Activated naive CD4-positive, alpha-beta T cell treated with Interleukin-2 at 50 U/mL for 16 hours (primary cell): ENCODE data around the gene SLC2A6.

Source experiments
- DNase-seq: peaks from one replicate; pipeline ENCODE4 v3.0.0-alpha.2; 2020

Gene SLC2A6

DNA sequence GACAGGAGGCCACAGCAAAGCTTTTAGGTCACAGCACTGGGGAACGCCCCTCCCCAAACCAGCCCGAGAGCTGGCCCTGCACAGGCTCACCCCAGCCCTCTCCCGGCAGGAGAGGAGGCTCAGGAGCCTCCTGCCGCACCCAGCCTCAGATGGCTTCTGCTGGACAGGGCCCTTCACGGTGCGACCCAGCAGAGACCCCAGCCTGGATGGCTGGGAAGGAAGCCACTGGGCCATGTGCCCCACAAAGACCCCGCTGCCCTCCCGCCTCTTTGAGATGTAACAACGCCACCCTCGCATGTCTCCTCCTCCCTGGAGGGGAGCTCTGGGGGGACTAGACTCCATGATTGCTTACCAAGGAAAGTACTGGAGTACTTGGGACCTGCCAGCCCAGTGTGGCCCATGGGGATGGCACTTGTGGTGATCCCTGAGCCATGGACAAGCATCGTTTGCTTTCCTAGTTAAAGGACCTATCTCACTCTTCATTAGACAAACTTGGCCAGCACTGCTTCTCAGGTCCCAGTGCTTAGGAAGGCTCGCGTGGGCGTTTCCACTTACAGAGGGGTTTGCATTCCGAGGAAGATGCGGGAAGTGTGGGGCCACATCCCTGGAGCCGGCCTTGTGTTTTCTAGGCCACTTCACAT, 36.8 kb upstream of the SLC2A6 start:
- no peak for DNase-seq

DNA sequence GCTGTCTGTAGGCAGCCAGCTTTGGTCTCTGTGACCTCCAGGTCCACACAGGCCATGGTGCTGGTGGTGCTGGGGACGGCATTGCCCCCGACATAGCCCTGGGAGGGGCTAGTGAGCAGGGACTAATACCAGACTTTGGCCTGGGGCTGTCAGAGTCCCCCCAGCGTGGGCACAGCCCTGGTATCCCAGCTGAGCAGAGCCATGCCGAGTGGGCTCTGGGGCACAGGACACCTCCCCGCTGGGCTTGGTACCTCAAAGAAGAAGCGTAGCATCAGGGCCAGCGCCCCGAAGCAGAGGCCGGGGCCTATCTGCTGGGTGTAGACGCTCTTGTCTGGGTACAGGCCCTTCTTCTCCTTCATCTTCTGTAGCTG, 36.3 kb upstream of the SLC2A6 start:
- no peak for DNase-seq

DNA sequence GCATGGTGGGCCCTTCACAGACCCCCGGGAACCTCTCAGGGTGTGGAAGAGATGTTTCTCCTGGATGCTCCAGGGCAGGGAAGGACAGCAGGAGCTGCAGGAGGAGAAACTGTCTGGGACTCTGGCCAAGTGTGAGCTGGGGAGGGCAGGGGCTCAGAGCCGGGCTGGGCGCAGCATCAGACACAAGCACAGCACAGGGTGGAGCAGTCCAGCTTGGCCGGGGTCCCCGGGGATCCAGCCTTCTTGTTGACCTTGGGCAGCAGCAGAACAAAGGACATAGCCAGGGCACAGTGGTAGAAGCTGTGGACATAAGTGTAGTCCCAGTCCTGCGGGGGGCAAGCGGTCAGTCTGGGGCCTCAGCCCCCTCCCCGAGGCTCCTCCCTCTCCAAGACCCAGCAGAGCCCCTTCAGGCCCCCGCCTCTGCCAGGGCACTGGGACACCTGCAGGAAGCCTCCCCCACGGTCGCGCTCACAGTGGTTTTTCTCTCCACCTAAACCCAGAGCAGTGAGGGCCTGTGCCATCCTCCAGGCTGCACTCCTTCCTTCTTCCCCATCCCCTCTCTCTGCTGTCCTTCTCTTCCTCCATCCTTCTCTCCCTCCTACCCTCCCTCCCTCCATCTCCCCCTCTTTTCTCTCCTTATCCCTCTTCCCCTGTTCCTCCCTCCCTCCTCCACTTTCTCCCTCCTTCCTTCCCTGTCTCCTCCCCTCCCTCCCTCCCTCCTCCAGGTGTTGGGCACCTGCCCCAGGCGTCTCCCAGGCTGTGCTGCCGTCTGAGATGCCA, 35.8 kb upstream of the SLC2A6 start:
- DNase-seq: no peak

DNA sequence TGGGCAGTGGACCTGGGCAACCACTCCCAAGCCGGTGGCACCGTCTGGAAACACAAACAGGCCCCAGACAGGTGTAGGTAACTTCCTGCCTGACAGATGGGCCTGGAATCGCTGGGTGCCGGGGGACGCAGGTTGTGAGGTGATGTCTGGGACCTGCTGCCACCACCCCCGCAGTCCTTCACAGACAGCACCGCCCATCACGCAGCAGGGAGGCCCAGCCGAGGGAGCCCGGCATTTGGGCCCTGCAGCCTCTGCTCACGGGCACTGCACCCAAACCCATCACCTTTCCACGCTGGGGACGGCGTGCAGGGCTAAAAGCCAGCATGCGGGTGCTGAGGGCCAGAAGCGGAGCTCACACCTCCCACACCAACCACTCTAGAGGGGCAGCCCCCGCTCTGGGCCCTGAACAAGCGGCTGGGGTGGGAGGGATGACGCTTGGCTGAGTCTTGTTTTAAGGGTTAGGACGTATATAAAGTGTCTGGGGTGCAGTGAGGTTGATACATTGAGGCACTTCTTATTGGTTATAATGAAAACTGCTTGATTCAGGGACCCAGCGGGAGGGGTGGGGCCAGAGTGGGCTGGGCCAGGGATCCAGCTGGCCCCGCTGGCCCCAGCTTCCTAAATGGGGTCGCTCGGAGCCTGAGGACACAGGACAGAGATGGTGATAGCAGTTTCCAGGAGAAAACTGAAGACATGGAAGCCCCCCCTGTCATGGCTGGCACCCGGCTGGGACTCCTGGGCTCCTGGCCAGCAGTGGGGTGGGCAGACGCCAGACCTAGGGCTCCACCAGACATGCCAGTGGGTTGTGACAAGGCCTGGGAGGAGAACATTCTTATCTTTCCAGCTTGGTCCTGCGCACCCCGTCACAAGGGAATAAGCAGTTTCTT, 34.6 kb upstream of the SLC2A6 start:
- DNase-seq: no peak

DNA sequence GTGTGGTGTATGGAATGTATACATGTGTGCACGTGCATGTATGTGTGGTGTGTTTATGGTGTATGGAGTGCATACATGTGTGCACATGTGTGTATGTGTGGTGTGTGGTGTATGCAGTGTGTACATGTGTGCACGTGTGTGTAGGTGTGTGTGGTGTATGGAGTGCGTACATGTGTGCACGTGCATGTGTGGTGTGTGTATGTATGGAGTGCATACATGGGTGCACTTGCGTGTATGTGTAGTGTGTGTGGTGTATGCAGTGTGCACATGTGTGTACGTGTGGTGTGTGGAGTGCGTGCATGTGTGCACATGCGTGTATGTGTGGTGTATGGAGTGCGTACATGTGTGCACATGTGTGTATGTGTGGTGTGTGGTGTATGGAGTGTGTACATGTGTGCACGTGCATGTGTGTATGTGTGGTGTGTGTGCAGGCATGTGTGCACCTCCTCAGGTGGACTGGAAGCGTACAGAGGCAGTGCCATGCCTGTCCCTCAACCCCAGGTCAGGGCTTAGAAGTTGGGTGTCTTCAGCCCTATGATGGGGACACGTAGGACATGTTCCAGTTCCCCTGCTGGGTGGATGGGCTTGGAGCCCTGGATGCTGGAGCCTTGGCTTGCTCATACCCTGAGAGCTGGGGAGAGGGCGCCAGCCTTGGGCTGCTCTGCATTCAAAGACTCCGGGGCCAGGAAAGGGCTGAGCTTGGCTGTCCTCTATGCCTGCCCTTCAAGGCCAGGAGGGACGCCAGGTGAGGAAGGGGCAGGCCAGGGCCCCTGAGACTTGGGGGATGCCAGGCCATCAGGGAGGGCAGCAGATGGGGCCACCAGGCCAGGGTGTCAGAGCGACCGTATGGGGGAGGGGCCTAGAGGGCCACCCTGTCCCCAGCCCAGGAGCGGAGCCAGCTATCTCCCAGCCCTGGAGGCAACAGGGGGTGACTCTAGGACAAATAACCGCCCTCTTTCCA, 33.6 kb upstream of the SLC2A6 start:
- DNase-seq: no peak

DNA sequence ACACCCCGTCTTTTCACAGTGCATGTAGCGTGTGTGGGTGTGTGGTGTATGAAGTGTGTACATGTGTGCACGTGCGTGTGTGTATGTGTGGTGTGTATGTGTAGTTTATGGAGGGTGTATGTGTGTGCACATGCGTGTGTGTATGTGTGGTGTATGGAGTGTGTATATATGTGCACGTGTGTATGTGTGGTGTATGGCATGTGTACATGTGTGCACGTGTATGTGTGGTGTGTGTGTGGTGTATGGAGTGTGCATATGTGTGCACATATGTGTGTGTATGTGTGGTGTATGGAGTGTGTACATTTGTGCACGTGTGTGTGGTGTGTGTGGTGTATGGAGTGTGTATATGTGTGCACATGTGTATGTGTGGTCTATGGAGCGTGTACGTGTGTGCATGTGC, 32.7 kb upstream of the SLC2A6 start:
- DNase-seq: no peak

DNA sequence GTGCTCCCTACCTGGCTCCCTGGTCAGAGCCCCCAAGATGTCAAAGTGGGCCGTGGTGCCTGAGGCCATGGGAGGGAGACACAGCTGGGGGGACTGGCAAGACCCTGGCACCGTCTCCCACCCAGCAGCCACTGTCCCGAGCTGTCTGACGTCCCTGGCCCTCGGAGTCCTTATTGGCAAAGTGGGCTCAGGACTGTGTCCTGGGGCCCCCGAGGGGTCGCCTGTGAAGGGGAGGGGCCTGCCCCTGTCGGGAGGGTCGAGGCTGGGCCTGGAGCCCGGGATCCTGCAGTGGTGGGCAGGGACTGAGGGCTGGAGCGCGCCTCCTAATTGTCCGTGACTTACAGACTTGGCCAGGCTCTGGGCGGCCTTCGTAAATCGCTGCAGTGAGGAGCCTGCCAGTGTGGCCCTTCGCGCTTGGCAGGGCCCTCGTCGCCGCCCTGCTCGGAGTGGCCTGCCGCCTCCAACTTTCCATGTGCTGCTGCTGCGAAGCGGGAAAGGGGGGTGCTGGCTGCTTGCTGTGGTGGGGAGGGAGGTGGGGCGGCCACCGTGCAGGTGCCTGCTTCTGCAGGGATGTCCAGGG, 32.1 kb upstream of the SLC2A6 start:
- DNase-seq: no peak

DNA sequence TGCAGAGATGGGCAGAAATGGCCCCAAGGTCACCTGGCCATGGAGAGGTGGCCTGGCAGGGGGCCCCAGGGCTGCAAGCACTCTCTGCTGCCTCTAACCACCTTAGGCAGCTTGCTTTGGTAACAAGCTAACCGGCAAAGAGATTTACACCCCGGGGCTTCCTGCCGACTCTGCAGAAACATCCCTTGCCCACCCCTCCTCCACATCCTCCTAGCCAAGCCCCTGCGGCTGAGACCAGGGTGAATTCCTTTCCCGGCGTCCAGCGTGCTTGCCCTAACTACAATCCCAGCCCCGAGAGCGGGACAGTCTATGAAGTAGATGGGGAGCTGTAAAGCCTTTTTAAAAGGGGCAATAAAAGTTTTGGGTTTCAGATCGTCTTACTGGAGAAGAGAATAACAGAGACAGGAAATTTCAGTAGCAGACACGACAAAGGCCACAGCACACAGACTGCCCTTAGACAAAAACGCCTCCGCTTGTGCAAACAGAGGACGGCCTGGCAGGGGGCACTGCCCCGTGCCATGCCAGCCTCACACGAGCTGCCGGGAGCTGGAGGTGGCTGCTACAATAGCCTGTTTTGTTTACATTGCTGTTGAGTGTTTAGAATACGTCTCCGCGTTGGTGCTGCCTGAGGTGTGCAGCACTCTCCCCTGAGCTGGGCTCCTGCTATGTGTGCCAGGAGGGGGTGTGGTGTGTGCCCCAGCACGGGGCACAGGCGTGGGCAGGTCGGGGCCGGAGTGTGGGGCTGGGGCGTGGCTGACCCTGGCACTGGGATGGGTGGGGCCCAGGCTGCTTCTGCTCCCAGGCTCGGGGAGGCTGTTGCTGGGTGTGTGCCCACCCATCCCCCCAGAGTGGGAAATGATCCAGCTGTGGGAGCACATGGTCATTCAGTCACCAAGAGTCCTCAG, 30.5 kb upstream of the SLC2A6 start:
- DNase-seq: no peak

DNA sequence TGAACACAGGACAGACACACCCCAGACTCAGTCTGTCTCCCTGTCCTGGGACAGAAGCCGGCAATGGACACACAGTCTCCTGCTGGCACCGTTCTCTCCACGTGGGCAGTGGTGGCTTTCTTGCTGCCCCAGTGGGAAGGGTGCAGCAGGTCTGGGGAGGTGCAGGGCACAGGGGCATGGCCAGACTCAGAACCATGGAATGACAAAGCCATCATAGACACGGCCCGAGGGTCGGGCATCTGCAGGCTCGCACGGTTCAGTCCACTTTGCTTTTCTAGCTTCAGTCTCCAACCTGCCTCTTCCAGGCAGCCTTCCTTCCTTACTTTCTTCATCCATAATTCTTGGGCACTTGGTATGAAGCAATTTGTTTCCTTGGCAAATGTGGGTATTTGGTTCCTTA, 29.1 kb upstream of the SLC2A6 start:
- no peak for DNase-seq

DNA sequence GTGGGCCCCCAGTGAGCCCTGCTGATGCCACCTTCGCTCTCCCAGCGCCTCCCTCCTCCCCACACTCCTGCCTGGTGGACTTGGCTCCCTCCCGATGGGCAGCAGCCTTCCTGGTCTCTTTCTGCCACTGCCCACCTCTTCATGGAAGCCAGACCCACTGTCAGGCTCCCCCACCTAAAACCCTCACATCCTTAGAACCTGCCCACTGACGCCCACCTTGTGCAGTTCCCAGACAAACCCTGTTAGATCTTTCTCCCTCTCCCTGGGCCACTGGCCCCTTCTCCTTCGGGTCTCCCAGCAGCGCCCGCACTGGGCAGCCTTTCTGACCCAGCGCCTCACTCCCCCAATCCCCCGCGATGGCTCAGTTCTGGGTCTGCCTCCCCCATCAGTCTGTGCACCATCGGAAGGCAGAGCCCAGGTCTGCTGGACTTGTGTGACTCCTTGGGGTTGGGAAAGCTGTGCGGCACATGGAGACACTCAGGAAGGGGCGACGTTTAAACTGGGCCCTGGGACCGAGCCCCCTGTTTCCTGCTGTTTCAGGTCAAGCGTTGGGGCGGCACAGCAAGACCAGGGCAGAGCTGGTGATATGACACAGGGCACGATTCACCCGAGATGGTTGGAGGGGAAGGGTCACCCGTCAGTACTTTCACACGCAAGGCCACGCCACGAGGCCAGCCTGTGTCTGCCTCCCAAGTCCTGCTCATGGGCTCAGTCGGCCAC, 28.5 kb upstream of the SLC2A6 start:
- DNase-seq: no peak

DNA sequence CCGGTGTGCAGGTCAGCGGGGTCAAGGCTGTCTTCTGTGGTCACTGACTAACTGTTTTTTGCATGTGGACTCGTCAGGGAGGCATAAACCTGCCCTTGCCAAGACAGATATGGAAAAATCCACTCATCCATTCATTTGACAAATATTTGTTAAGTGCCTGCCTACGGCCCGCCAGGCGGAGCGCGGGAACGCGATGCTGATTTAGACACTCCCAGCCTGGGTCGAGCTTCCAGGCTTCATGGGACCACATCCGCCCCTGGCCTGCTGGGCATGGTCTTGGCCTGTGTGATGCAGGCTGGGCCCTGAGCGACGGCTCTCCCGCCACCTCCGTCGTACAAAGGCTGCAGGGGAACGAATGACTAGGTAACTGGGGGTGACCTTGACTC, 27.7 kb upstream of the SLC2A6 start:
- no peak for DNase-seq

DNA sequence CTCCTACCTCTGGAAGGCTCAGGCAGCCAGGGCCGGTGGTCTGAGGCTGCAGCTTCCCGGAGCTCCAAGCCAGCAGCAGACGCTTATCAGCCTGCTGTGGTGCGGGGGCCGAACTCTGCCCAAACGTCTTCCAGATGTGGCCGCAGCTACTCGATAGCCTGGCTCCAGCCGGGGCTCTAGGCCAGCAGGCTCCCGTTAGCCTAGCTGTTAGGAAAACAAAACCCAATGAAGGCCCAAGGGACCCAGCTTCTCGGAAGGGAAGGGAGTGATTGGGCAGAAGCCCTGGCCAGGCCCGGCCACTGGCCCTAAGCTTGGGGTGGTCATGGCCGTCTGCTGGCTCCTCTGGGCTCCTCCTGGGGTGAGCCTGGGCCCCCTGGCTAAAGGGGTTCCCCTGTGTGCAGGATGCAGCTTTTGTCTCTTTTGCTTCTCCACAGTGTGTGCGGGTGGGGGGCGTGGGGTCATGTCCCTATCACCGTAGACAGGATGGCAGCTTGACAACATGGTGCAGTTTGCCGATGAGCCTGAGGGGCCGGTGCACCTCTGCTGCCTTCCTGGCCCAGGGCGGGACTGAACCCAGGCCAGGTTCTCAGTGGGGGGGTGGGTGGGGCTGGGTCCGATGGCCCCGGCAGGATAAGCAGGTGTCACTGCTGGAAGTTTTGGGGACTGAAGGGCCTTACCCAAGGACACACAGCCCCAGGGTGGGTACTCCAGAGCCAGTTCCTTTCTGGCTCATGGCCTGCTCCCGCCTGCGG, 27.2 kb upstream of the SLC2A6 start:
- DNase-seq: no peak

DNA sequence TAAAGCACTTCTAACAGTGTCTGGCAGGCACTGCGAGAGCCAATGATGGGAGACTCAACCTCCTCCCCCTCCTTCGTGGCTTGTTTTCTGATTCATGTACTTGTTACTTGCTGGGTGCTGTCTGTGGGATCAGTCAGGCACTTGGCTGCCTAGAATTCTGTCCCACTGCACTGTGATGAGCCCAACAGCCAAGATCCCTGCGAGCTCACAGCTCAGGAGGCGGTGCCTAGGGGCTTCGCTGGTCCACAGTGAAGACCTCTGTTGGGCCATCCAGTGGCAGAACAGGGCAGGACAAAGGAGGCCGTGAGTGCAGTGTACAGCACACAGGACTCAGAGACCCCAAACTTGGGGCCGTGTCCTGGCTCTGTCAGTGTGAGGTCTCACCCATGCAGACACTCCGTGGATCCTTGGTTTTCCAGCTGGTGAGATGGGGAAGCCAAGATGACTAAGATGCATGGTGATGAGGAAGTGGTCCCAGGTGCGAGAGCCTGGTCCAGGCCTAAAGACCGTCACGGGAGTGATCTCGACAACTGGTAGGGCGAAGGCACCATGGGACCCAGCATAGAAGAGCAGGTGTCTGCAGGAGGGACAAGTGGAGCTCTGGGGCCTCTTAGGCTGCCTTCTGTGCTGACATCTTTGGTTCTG, 26.4 kb upstream of the SLC2A6 start:
- DNase-seq: no peak

DNA sequence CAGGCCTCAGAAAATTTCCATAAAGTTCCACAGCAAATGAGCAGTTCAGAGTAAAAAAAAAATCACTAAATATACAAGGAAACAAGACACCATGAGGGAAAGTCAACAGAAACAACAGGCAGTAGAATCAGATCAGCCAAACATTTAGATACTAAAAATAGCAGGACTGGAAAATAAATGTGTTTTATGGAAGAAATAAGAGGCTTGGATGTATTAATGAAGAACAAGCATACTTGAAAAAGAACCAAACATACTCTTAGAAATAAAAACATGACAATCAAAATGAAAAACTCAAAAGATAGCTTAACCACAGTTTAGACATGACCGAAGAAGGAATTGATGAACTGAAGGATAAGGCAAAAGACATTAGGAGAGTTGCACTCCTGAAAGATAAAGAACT, 23.2 kb upstream of the SLC2A6 start:
- DNase-seq: no peak

DNA sequence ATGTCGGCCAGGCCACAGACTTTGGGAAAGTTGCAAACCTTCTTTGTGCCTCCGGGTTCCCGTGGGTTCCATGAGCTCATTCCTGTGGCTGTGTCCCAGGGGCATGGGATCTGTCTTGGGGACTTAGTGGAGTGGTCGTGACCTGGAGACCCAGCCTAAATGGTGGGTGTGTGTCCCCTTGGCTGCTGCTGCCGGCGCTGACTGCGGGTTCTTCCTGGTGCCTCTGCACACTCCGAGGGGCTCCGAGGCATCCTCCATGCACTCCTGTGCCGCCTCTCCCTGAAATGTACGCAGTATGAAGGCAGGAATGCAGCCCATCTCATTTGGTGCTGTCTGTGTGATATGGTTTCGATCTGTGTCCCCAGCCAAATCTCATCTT, 21.0 kb upstream of the SLC2A6 start:
- no peak for DNase-seq

DNA sequence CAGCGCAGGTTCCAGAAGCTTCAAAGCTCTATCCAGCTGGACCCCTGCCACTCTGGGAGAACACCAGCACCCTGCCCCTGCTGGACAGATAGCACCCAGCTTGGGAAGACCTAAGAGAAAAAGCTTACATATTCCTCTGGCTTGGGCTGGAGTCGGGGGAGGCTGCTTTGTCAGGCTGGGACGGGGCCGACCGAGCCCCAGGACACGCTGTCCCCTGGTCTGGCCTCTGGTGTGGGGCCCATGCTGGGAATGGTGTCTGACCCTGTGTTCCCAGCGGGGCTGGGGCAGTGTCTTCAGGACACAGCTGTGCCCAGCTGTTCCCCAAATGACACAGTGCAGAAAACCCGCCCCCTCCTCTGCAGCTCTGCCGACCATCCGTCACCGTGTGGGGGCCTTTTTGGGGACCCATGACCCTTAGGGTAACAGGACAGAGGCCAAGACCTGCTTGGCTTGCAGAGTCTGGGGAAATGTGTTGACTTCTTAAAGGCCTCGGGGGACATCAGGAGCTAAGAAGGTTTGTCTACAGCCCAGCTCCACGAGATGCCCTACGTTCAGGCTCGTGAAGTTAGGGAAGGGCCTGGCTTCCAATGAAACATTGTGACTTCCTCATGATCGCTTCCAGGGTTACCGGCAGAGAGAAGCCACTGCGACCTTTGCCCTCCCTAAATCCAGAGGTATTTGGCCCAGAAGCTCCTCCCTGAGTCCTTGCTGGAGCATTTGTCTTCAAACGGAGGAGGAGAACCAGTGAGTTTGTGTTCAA, 20.4 kb upstream of the SLC2A6 start:
- DNase-seq: no peak

DNA sequence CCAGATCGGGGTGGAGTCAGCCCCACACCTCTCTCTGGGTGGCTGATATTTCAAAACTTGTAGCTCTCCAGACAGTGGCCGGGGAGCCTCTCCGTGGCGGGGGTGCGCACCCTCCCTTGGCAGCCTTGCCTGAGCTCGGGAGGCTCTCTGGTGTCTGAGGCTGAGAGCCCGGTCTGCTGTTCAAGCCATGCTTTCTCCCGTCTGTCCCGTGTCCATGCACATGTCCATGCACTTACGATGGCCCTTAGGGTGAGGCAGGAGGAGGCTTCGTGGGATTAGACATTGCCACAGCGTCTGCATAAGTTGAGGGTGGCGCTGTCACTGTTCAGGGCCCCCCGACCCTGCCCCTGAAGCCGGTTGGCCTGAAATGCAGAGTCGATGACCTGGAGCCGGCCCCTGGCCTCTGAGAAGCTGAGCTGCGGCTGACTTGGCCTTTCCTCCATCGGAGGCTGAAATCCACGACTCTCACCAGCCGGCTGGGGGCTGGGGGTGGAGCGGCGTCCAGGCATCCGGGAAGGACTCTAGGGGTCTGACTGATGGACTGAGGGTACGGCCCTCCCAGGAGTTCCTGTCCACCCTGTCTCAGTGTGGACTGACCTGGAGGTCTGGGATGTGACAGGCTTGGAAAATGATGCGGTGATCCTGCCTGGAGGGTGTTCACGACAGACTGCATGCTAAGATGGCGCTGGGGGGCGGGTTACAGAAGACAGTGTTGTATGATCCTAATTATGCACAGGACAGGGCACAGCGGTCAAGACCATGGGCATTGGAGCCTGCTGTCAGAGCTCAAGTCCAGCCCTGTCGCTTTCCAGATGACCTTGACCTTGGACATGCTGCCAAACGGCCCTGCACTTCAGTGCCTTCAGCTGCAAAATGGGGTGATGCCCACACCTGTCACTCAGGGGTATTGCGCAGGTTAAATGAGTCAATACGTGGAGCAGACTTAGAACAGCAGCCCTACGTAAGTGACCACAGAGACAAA, 18.3 kb upstream of the SLC2A6 start:
- DNase-seq: no peak
